Mesendoderm (in vitro differentiated cells): Measurements from ENCODE around the gene TFDP1.

ENCODE experiments used
- DNase-seq: peaks from one replicate; pipeline ENCODE4 v3.0.0; 2013
- H2AK5ac ChIP-seq: 2 replicates; pipeline ENCODE4 v1.6.1; 2013; ENCODE audit warnings: low read length, inconsistent platforms
- H2BK120ac ChIP-seq: 2 replicates; pipeline ENCODE4 v1.6.1; 2013; ENCODE audit warnings: low read depth, mild to moderate bottlenecking, low read length, moderate library complexity, mixed read lengths
- H2BK15ac ChIP-seq: replicated peaks from 2 replicates; pipeline ENCODE4 v1.6.1; 2013; ENCODE audit warnings: low read depth, mild to moderate bottlenecking, moderate library complexity
- H2BK5ac ChIP-seq: 2 replicates; pipeline ENCODE4 v1.6.1; 2013; ENCODE audit warnings: low read length, inconsistent platforms
- H3K18ac ChIP-seq: 2 replicates; pipeline ENCODE4 v1.6.1; 2013; ENCODE audit warnings: mild to moderate bottlenecking, low read length, mixed read lengths
- H3K23ac ChIP-seq: one replicate; pipeline ENCODE4 v1.6.1; 2013; ENCODE audit warnings: low read length
- H3K27ac ChIP-seq: 2 replicates; pipeline ENCODE4 v1.5.1; 2013; ENCODE audit warnings: low read depth, mild to moderate bottlenecking, inconsistent platforms, low read length, moderate library complexity
- H3K27me3 ChIP-seq: 2 replicates; pipeline ENCODE4 v1.6.1; 2013; ENCODE audit warnings: low read length, control low read depth, mild to moderate bottlenecking, inconsistent platforms; ENCODE audit not compliant: insufficient read depth, poor library complexity
- H3K36me3 ChIP-seq: 2 replicates; pipeline ENCODE4 v1.6.1; 2013; ENCODE audit warnings: low read length, inconsistent platforms; ENCODE audit not compliant: control insufficient read depth, insufficient read depth
- H3K4ac ChIP-seq: one replicate; pipeline ENCODE4 v1.6.1; 2013; ENCODE audit warnings: low read depth, mild to moderate bottlenecking, low read length, moderate library complexity
- H3K4me1 ChIP-seq: 2 replicates; pipeline ENCODE4 v1.6.1; 2013; ENCODE audit warnings: low read depth, low read length, inconsistent platforms; ENCODE audit not compliant: control insufficient read depth
- H3K4me2 ChIP-seq: 2 replicates; pipeline ENCODE4 v1.6.1; 2013; ENCODE audit warnings: low read length
- H3K4me3 ChIP-seq: 2 replicates; pipeline ENCODE4 v1.5.1; 2013; ENCODE audit warnings: mild to moderate bottlenecking, low read length
- H3K56ac ChIP-seq: one replicate; pipeline ENCODE4 v1.6.1; 2013; ENCODE audit warnings: low read length
- H3K79me1 ChIP-seq: 2 replicates; pipeline ENCODE4 v1.6.1; 2013; ENCODE audit warnings: low read length, inconsistent platforms
- H3K79me2 ChIP-seq: 2 replicates; pipeline ENCODE4 v1.6.1; 2013; ENCODE audit warnings: mild to moderate bottlenecking, low read length; ENCODE audit not compliant: control insufficient read depth, insufficient read depth
- H3K9ac ChIP-seq: 2 replicates; pipeline ENCODE4 v1.6.1; 2013; ENCODE audit warnings: low read length, inconsistent platforms
- H4K5ac ChIP-seq: one replicate; pipeline ENCODE4 v1.6.1; 2013; ENCODE audit warnings: low read length
- H4K8ac ChIP-seq: one replicate; pipeline ENCODE4 v1.6.1; 2013; ENCODE audit warnings: low read depth, mild to moderate bottlenecking, control low read depth, low read length, moderate library complexity
- WGBS: extraction: QIAGEN DNeasy Blood & Tissue Kit; methylation state at CpG from one replicate; pipeline ENCODE4 v1.1.7; 2013; ENCODE audit warnings: low lambda C conversion rate, missing lambda C conversion rate; ENCODE audit not compliant: insufficient coverage; ENCODE audit errors: extremely low coverage; 5-methylcytosine and 5-hydroxymethylcytosine counted together

Gene TFDP1

GRCh38 chr13:113547238-113547971 is 37.1 kb upstream of the TFDP1 start:
- Histone ChIP-seq H3K9ac (no peak overlapping the region), H2BK5ac (no peak overlapping the region), H2AK5ac (no peak overlapping the region), H3K56ac (no peak overlapping the region), H2BK15ac (no peak overlapping the region), H3K27ac (no peak overlapping the region), H3K4me2 (no peak overlapping the region), H3K79me1 (peaks cover 14% of the 10 kb centered on the region), H4K8ac (no peak overlapping the region), H3K18ac (no peak overlapping the region), H3K4ac (no peak overlapping the region), H3K27me3 (no peaks in the 10 kb centered on the region), H3K36me3 (no peaks in the 10 kb centered on the region), H4K5ac (no peak overlapping the region), H3K4me3 (no peak overlapping the region), H3K79me2 (no peaks in the 10 kb centered on the region), H3K23ac (no peak overlapping the region), H3K4me1 (no peaks in the 10 kb centered on the region), H2BK120ac (no peak overlapping the region)
- DNase-seq = no peak
- WGBS = no CpG with 5 or more reads among the region's 27 CpGs

- Histone ChIP-seq H2BK15ac (no peak overlapping the region), H3K9ac (no peak overlapping the region), H3K79me1 (peaks cover 14% of the 10 kb centered on the region), H3K4ac (no peak overlapping the region), H3K27ac (no peak overlapping the region), H2BK120ac (no peak overlapping the region), H3K56ac (no peak overlapping the region), H3K36me3 (no peaks in the 10 kb centered on the region), H3K27me3 (no peaks in the 10 kb centered on the region), H3K79me2 (no peaks in the 10 kb centered on the region), H3K4me2 (no peak overlapping the region), H3K23ac (no peak overlapping the region), H4K8ac (no peak overlapping the region), H3K4me1 (no peaks in the 10 kb centered on the region), H3K18ac (no peak overlapping the region), H4K5ac (no peak overlapping the region), H3K4me3 (no peak overlapping the region), H2BK5ac (no peak overlapping the region), H2AK5ac (no peak overlapping the region)
- WGBS = no CpG with 5 or more reads among the region's 32 CpGs
- DNase-seq = no peak
Observed at GRCh38 chr13:113548171-113548641, 36.3 kb upstream of the TFDP1 start.

- no peaks in the 10 kb centered on the region for H3K79me2 ChIP-seq
Observed at GRCh38 chr13:113548778-113549621, 35.6 kb upstream of the TFDP1 start.

GRCh38 chr13:113550453-113550852 is 34.1 kb upstream of the TFDP1 start:
- Histone ChIP-seq H3K27ac (no peak overlapping the region), H2BK5ac (no peak overlapping the region), H3K36me3 (no peaks in the 10 kb centered on the region), H3K56ac (no peak overlapping the region), H3K23ac (no peak overlapping the region), H4K8ac (no peak overlapping the region), H3K27me3 (no peaks in the 10 kb centered on the region), H3K4me1 (no peaks in the 10 kb centered on the region), H3K4ac (no peak overlapping the region), H2BK15ac (no peak overlapping the region), H3K4me3 (no peak overlapping the region), H3K18ac (no peak overlapping the region), H3K9ac (no peak overlapping the region), H4K5ac (no peak overlapping the region), H3K4me2 (no peak overlapping the region), H2BK120ac (no peak overlapping the region), H2AK5ac (no peak overlapping the region), H3K79me2 (no peaks in the 10 kb centered on the region), H3K79me1 (peaks cover 7% of the 10 kb centered on the region)
- WGBS = no CpG with 5 or more reads among the region's 9 CpGs
- DNase-seq = no peak

More at GRCh38 chr13:113548778-113549621, 35.6 kb upstream of the TFDP1 start:
- Histone ChIP-seq H3K27me3 (no peaks in the 10 kb centered on the region), H3K18ac (no peak overlapping the region), H4K5ac (no peak overlapping the region), H3K4me3 (no peak overlapping the region), H3K79me1 (peaks cover 14% of the 10 kb centered on the region), H2BK120ac (no peak overlapping the region), H3K4me1 (no peaks in the 10 kb centered on the region), H2BK5ac (no peak overlapping the region), H3K36me3 (no peaks in the 10 kb centered on the region), H3K9ac (no peak overlapping the region), H3K4ac (no peak overlapping the region), H3K4me2 (no peak overlapping the region), H3K27ac (no peak overlapping the region), H2AK5ac (no peak overlapping the region), H3K23ac (no peak overlapping the region), H3K56ac (no peak overlapping the region), H2BK15ac (no peak overlapping the region), H4K8ac (no peak overlapping the region)
- DNase-seq = no peak
- WGBS = no CpG with 5 or more reads among the region's 25 CpGs

DNA sequence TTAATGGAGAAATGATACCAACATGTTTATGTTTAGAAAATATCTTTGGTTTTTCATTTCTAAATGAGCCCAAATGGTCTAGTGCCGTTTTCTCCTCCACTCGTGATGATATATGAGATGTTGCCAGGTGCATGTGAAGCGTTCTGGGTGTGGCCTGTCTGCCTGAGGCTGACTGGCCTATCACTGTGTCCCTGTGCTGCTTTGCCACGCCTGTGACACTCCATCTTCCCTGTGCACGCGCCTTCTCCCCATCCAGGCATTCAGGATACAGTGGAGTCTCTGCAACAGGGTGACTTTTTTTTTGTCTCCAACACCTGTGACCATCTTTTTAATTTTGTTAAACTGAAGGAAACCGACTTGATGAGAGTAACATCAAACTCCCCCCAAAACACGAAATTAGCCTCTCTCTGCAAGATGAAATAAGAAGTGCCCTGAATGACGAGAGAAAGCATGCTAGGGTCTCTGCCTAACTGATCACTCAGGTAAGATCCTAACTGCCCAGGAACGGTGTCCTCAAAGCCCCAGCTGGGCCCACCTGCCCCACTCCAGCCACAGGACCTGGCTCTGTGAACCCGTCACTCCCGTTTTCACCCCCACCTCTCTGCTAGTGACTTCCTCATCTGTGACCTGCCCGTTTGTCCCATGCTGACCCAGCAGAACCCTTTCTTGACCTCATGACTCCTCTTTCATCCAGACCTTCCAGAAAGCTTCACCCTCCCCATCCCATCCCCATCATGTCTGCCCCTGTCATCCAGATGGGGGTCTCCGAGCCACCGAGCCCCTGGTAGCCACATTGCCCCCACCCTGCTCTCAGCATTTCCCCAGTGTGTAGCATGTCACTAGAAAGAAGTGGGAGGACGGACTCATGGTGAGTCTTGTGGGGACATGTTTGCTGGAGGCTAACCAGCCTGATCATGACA is 33.2 kb upstream of the TFDP1 start:
- Histone ChIP-seq H3K23ac (no peak overlapping the region), H3K56ac (no peak overlapping the region), H3K79me2 (no peaks in the 10 kb centered on the region), H2AK5ac (no peak overlapping the region), H4K8ac (no peak overlapping the region), H3K27me3 (no peaks in the 10 kb centered on the region), H2BK15ac (no peak overlapping the region), H3K9ac (no peak overlapping the region), H3K4me1 (no peaks in the 10 kb centered on the region), H3K27ac (no peak overlapping the region), H3K18ac (no peak overlapping the region), H3K36me3 (no peaks in the 10 kb centered on the region), H2BK5ac (no peak overlapping the region), H2BK120ac (no peak overlapping the region), H3K4me2 (no peak overlapping the region), H3K4ac (no peak overlapping the region), H3K79me1 (peaks cover 7% of the 10 kb centered on the region), H4K5ac (no peak overlapping the region), H3K4me3 (no peak overlapping the region)
- WGBS = no CpG with 5 or more reads among the region's 16 CpGs
- DNase-seq = no peak
